ENCODE data around the gene CORO2A. TPM values are rescaled to one million over a fixed set of nuclear protein-coding genes. Genes with fewer than 3 reads are reported as not detected.
"Not testable (repeated sequence)": the region's sequence is repeated elsewhere in the genome, so short reads cannot be mapped to it uniquely, and the experiment has no call there.

Gene CORO2A
- total RNA-seq, 6 experiments from 2014 or later = 0.84 to 2.4 (median 1.1) TPM

DNA sequence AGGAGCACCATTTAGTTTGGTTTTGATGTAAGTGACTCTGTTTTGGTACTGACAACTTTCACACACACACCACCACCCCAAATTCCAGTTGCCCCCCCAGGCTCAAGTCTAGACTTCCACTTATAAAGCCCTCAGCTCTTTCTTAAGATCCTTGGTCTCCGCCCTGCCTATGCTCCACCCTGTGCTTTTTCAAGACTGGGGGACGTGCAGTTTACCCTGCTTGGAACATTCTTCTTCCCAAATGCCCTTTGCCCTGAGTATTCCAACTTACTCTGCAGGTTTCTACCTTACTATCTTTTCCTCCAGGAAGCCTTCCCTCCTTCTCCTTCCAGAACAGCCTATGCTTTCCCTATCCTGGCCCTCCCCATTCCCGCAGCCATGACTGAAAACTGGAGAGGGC is 72.0 kb downstream of the CORO2A start:
- TF ChIP-seq CTCF (IDR thresholded peaks at IDR 0.05) = no peak
- Mint-ChIP-seq H3K36me3 (ENCODE audit: low read depth) (no peaks in the 10 kb centered on the region), H3K4me1 (ENCODE audit: low read depth) (peaks cover 25% of the 10 kb centered on the region), H3K9me3 (no peaks in the 10 kb centered on the region), H3K27ac (no peak overlapping the region), H3K4me3 (peak overlapping the region; percentile 43), H3K27me3 (ENCODE audit: insufficient read depth) (peaks cover 2% of the 10 kb centered on the region; the same call in 1 of the 2 replicates)
- DNase-seq = no peak

DNA sequence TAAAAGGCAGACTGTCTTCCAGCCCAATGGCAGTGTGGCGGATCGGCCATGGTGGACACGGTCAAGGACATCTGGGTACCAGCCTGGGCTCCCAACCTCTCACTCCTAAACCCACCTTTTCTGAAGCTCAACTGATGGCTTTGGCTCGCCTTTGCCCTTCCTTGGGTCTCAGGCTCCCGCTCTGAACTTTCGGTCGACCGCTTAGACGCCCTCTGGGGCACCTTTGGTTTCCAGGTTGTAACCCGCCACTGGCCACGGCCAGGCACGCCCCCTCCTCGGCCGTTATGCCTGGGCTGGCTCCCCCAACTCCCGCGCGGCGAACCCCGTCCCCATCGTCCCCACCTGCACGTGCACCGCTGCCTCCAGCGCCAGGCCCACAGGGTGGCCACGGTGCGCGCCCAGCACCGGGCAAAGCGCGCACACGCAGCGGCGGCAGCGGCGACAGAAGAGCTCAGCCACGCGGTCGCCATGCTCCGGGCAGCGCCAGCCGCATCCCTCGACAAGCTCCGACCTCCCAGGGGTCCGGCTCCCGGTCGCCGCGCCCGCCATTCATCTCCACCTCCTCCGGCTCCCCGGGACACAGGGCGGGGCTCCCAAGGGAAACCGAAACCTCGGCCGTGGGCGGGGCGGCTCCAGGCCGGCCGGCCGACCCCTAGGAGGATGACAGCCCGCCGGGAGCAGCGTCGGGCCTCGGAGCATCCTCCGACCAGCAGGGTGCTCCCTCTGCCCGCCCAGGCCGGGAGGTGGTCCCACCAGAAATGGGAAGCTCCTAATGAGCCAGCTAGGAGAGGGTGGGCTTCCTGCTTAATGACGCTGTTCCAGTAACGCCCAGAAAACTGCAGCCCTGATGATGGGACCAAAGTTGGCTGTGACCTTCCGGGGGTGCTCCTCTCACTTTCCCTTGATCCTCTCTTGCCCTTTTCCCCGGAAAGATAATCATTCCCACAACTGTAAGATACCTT is 73.5 kb downstream of the CORO2A start, which contains the start of gene TRIM14:
TSS of gene TRIM14 (minus strand) at position 583 of the 962 bp plus-strand sequence. CDS start at position 549, 34 bp downstream.
- peak; percentile 49 for DNase-seq
- Mint-ChIP-seq H3K4me3 (peak within 1 kb of the TSS; percentile 94), H3K36me3 (ENCODE audit: low read depth) (no peaks in the 10 kb centered on the region), H3K9me3 (no peaks in the 10 kb centered on the region), H3K27me3 (ENCODE audit: insufficient read depth) (peaks cover 2% of the 10 kb centered on the region; the same call in 1 of the 2 replicates), H3K4me1 (ENCODE audit: low read depth) (peaks cover 25% of the 10 kb centered on the region), H3K27ac (peak within 1 kb of the TSS; percentile 90)
- peak; percentile 65 for TF ChIP-seq CTCF (IDR thresholded peaks at IDR 0.05)

DNA sequence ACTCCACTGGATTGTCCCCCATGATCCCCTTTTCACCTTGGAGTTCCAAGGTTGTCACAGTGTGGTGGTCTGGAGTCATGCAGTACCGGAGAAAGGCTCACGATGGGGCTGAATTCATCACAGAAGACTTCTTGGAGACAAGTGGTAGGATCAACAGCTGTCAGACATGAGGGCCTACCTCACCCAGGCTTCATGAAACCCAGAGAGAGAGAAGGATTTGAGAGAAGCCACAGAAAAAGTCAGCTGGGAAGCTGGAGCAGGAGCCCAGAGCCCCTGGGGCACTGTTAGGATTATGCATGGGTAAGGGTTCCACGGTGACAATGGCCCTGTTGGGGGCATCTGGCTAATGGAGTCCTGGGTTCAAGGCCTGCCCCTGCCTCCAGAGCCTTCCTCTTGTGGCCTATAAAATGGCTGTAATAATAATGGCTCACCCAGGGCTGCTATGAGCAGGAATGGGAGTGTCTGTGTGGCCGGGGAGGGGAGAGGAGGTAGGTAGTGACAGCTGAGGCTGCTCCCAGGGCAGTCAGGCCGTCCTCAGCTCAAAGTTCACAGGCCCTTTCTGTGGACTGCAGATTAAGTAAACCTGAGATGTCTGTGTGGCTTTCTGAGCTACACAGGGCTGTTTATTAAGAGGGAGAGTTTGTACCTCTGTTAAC is 74.3 kb downstream of the CORO2A start:
- Mint-ChIP-seq H3K27me3 (ENCODE audit: insufficient read depth) (no peaks in the 10 kb centered on the region), H3K4me1 (ENCODE audit: low read depth) (peaks cover 25% of the 10 kb centered on the region), H3K9me3 (no peaks in the 10 kb centered on the region), H3K27ac (peak overlapping the region; percentile 90), H3K4me3 (peak overlapping the region; percentile 94), H3K36me3 (ENCODE audit: low read depth) (no peaks in the 10 kb centered on the region)
- peak; percentile 61 for DNase-seq
- peak; percentile 61 for TF ChIP-seq CTCF (IDR thresholded peaks at IDR 0.05)

- H3K27ac Mint-ChIP-seq, H3K9me3 Mint-ChIP-seq: not testable (repeated sequence)
These were observed 75.3 kb downstream of the CORO2A start for GRCh38 chr9:98117097-98117496.

DNA sequence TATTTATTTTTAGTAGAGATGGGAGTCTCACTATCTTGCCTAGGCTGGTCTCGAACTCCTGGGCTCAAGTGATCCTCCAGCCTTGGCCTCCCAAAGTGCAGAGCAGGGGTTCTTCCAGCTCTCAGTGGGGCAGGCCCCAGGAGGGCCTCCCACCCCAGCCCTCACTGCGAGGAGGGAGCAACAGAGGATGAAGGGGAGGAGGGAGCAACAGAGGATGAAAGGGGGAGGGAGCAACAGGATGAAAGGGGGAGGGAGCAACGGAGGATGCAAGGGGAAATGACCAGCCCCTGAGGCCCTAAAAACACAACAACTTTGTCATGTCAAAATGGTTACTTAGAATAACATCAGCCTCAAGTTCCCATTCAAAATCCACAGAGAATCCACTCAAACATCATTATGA is 83.4 kb downstream of the CORO2A start:
- no peak for DNase-seq
- Mint-ChIP-seq H3K36me3 (ENCODE audit: low read depth) (peaks cover 43% of the 10 kb centered on the region), H3K4me3 (no peak overlapping the region), H3K4me1 (ENCODE audit: low read depth) (no peaks in the 10 kb centered on the region), H3K27me3 (ENCODE audit: insufficient read depth) (no peaks in the 10 kb centered on the region), H3K9me3 (no peaks in the 10 kb centered on the region), H3K27ac (no peak overlapping the region)
- no peak for TF ChIP-seq CTCF (IDR thresholded peaks at IDR 0.05)

More at GRCh38 chr9:98117097-98117496, 75.3 kb downstream of the CORO2A start:
- not testable (repeated sequence) for H3K4me3 Mint-ChIP-seq; H3K27me3 Mint-ChIP-seq (ENCODE audit: insufficient read depth); DNase-seq; H3K36me3 Mint-ChIP-seq (ENCODE audit: low read depth)
- H3K4me1 Mint-ChIP-seq (ENCODE audit: low read depth) = peaks cover 25% of the 10 kb centered on the region

Measured in HFFc6 (cell line).